Pancreas (tissue), 10 donors: Measurements from ENCODE around the gene PEX19. TPM values are rescaled to one million over a fixed set of nuclear protein-coding genes. Genes with fewer than 3 reads are reported as not detected.

Experiments
- ATAC-seq, 4 donors: fragments of 200-7000 bp; cut with Tn5 transposase; one replicate each; pipeline versions ENCODE4 v1.8.0 to v1.9.1; 2020; ENCODE audit warnings: mild to moderate bottlenecking in 4 of 4, moderate library complexity in 4 of 4
- DNase-seq, 6 donors: peaks; one replicate each; pipeline ENCODE4 v3.0.0-alpha.2; 2020
- FAIRE-seq: peaks from 2 replicates; lab custom pipeline; 2012; peaks lifted over from hg19 to GRCh38; lab: Jason Lieb, UNC
- H3K27ac ChIP-seq, 4 donors: fragments of 200-600 bp; sonication (generic); 1 replicate in 3 of 4; 2 replicates in 1 of 4; pipeline versions ENCODE4 v1.5.0 to v1.8.0; 2020
- H3K27me3 ChIP-seq, 4 donors: fragments of 200-600 bp; one replicate each; pipeline ENCODE4 v1.8.0; 2021
- H3K36me3 ChIP-seq, 3 donors: fragments of 200-600 bp; sonication (generic) in 1 of 3; one replicate each; pipeline versions ENCODE4 v1.5.0 to v1.8.0; 2020 to 2021
- H3K4me1 ChIP-seq, 3 donors: fragments of 200-600 bp; one replicate each; pipeline ENCODE4 v1.8.0; 2021
- H3K4me3 ChIP-seq, 4 donors: fragments of 200-600 bp; sonication (generic) in 2 of 4; one replicate each; pipeline versions ENCODE4 v1.5.0 to v1.8.0; 2020 to 2021
- H3K9me3 ChIP-seq, 4 donors: fragments of 200-600 bp; one replicate each; pipeline ENCODE4 v1.8.0; 2021
- CTCF ChIP-seq, 4 donors: fragments of 200-600 bp; sonication (generic) in 3 of 4; IDR thresholded peaks; one replicate each; pipeline versions ENCODE4 v1.5.0 to v1.8.0; 2021; ENCODE audit warnings: antibody characterized with exemption in 4 of 4
- WGBS, 2 donors: extraction: QIAGEN DNeasy Blood & Tissue Kit; methylation state at CpG; one replicate each; pipeline ENCODE4 v1.1.7; 2013; 5-methylcytosine and 5-hydroxymethylcytosine counted together
- intact Hi-C, 3 donors: fragments of 100-400 bp; cut with DNase I; formaldehyde crosslinking; loops; one replicate each; pipeline versions ENCODE4 v1.11.1 to v1.14.2; 2022
- polyA plus RNA-seq, 2 donors: library from polyadenylated mRNA; stranded (reverse); fragments of 200-250 nt; gene quantifications; one replicate each; pipeline ENCODE4 v1.2.3, GENCODE V29; 2013
- total RNA-seq, 6 donors: library from RNA; stranded (reverse); fragmentation: NEBNext Ultra II Directional in 4 of 6; extraction: Animal tissue kit (Norgen Biotek cat#: 25700) in 4 of 6; gene quantifications; one replicate each; pipeline versions ENCODE4 v1.2.1 to v1.2.4, GENCODE V29; 2021 to 2023
- donor health status: healthy with polysubstance abuse.
- donor health status: DM: no; HTN: no; CAD: no; lungs with moderate emphysema.
- donor health status: DM: no; HTN: no; CAD: no.
- donor health status: control.
- donor health status: control.
- donor health status: Bipolar disorder and iron deficiency.
- donor health status: DM: yes; HTN: yes; CAD: no.
- donor health status: DM: no; HTN: no; CAD: no.
- donor health status: DM: no; HTN: no; CAD: no.
- donor health status: DM: yes; HTN: yes; CAD: no.

Gene PEX19
- total and polyA plus RNA-seq, 8 donors = 6.8 to 27.9 (median 20.8) TPM

GRCh38 chr1:160227561-160227960 lies 57.4 kb downstream of the PEX19 start:
- no peaks in the 10 kb centered on the region for H3K27me3 ChIP-seq
- DNase-seq (no peak), FAIRE-seq (no peak), ATAC-seq (no peak)
- intact Hi-C loops = no loop called here
- no peak overlapping the region for H3K4me3 ChIP-seq
- TF ChIP-seq CTCF (IDR thresholded peaks at IDR 0.05) = no peak
- no peaks in the 10 kb centered on the region for H3K4me1 ChIP-seq
- 97 to 98% methylated on average over 1 of the region's 1 CpG for WGBS, 2 donors
- H3K9me3 ChIP-seq = no peaks in the 10 kb centered on the region
- no peak overlapping the region for H3K27ac ChIP-seq
- peaks cover 7 to 87% (median 45%) of the 10 kb centered on the region in 3 donors for H3K36me3 ChIP-seq

GRCh38 chr1:160227034-160227433 lies 57.9 kb downstream of the PEX19 start:
- ATAC-seq (no peak), DNase-seq (no peak), FAIRE-seq (no peak)
- Histone ChIP-seq H3K4me1 (no peaks in the 10 kb centered on the region), H3K4me3 (no peak overlapping the region), H3K27ac (no peak overlapping the region), H3K36me3 (peaks cover 7 to 91% (median 50%) of the 10 kb centered on the region in 3 donors), H3K27me3 (no peaks in the 10 kb centered on the region), H3K9me3 (no peaks in the 10 kb centered on the region)
- TF ChIP-seq CTCF (IDR thresholded peaks at IDR 0.05) = no peak
- WGBS, 2 donors = 83 to 86% methylated on average over 4 of the region's 4 CpGs
- intact Hi-C loops = no loop called here

Other genes with a start within 250 kb of the PEX19 start
- under 1 TPM in 2 of 6 donors, not detected in 4; 0.08 to 0.09 TPM for gene KCNJ10, start 215.0 kb downstream of the PEX19 start, total RNA-seq
- under 1 TPM in 1 of 2 donors, not detected in 1; 0.05 TPM for gene KCNJ10, start 215.0 kb downstream of the PEX19 start, polyA plus RNA-seq
- gene KCNJ9, start 203.6 kb downstream of the PEX19 start, total RNA-seq = not detected
- under 1 TPM; 0.02 to 0.04 TPM for gene KCNJ9, start 203.6 kb downstream of the PEX19 start, polyA plus RNA-seq
- 10 to 100 TPM; 12.9 to 24.5 (median 16.5) TPM for gene IGSF8, start 186.5 kb downstream of the PEX19 start, total RNA-seq
- 10 to 100 TPM; 24.7 TPM for gene IGSF8, start 186.5 kb downstream of the PEX19 start, polyA plus RNA-seq
- gene ATP1A2, start 169.4 kb downstream of the PEX19 start, total RNA-seq = 1 to 10 TPM in 1 of 6 donors, under 1 TPM in 5; 0.34 to 2.7 (median 0.45) TPM
- 1 to 10 TPM in 1 of 2 donors, under 1 TPM in 1; 0.89 to 1.6 TPM for gene ATP1A2, start 169.4 kb downstream of the PEX19 start, polyA plus RNA-seq
- gene ATP1A4, start 133.5 kb downstream of the PEX19 start, total RNA-seq = not detected
- not detected for gene ATP1A4, start 133.5 kb downstream of the PEX19 start, polyA plus RNA-seq
- gene CASQ1, start 94.6 kb downstream of the PEX19 start, total RNA-seq = not detected
- under 1 TPM in 1 of 2 donors, not detected in 1; 0.14 TPM for gene CASQ1, start 94.6 kb downstream of the PEX19 start, polyA plus RNA-seq
- 10 to 100 TPM; 15.0 to 47.3 (median 23.0) TPM for gene PEA15, start 79.7 kb downstream of the PEX19 start, total RNA-seq
- 10 to 100 TPM; 37.3 to 52.3 TPM for gene PEA15, start 79.7 kb downstream of the PEX19 start, polyA plus RNA-seq
- 10 to 100 TPM; 51.1 to 93.0 (median 74.5) TPM for gene DCAF8, start 22.6 kb downstream of the PEX19 start, total RNA-seq
- 100 to 1,000 TPM in 1 of 2 donors, 10 to 100 TPM in 1; 98.8 to 122 TPM for gene DCAF8, start 22.6 kb downstream of the PEX19 start, polyA plus RNA-seq
- 100 to 1,000 TPM in 1 of 6 donors, 10 to 100 TPM in 5; 61.1 to 114 (median 83.4) TPM for gene COPA, start 58.1 kb upstream of the PEX19 start, total RNA-seq
- 10 to 100 TPM; 34.7 to 50.4 TPM for gene COPA, start 58.1 kb upstream of the PEX19 start, polyA plus RNA-seq
- 10 to 100 TPM; 47.4 to 64.7 (median 49.6) TPM for gene NCSTN, start 58.2 kb upstream of the PEX19 start, total RNA-seq
- 10 to 100 TPM; 29.7 to 56.4 TPM for gene NCSTN, start 58.2 kb upstream of the PEX19 start, polyA plus RNA-seq
- gene NHLH1, start 81.9 kb upstream of the PEX19 start, total RNA-seq = not detected
- gene NHLH1, start 81.9 kb upstream of the PEX19 start, polyA plus RNA-seq = under 1 TPM; 0.11 to 0.14 TPM
- 1 to 10 TPM; 2.5 to 9.9 (median 4.4) TPM for gene VANGL2, start 115.4 kb upstream of the PEX19 start, total RNA-seq
- 1 to 10 TPM; 3.6 to 4.3 TPM for gene VANGL2, start 115.4 kb upstream of the PEX19 start, polyA plus RNA-seq
- gene SLAMF6, start 238.1 kb upstream of the PEX19 start, total RNA-seq = under 1 TPM; 0.04 to 0.81 (median 0.26) TPM
- under 1 TPM; 0.07 to 0.11 TPM for gene SLAMF6, start 238.1 kb upstream of the PEX19 start, polyA plus RNA-seq